Stimulated activated CD4-positive, alpha-beta T cell treated with anti-CD3 and anti-CD28 coated beads, Interleukin-12 subunit alpha, Interleukin-12 subunit beta, amount 100 ng/mL, for 48 hours (primary cell): ENCODE results near the gene YWHAG.
"Not testable (repeated sequence)": the region's sequence is repeated elsewhere in the genome, so short reads cannot be mapped to it uniquely, and the experiment has no call there.

Source experiments
- DNase-seq, 3 donors: peaks; one replicate each; pipeline ENCODE4 v3.0.0-alpha.2; 2020; ENCODE audit warnings: low read depth in 2 of 3, low spot score in 1 of 3

The YWHAG gene

GRCh38 chr7:76300166-76300731 lies 58.5 kb downstream of the YWHAG start:
- no peak for DNase-seq

DNA sequence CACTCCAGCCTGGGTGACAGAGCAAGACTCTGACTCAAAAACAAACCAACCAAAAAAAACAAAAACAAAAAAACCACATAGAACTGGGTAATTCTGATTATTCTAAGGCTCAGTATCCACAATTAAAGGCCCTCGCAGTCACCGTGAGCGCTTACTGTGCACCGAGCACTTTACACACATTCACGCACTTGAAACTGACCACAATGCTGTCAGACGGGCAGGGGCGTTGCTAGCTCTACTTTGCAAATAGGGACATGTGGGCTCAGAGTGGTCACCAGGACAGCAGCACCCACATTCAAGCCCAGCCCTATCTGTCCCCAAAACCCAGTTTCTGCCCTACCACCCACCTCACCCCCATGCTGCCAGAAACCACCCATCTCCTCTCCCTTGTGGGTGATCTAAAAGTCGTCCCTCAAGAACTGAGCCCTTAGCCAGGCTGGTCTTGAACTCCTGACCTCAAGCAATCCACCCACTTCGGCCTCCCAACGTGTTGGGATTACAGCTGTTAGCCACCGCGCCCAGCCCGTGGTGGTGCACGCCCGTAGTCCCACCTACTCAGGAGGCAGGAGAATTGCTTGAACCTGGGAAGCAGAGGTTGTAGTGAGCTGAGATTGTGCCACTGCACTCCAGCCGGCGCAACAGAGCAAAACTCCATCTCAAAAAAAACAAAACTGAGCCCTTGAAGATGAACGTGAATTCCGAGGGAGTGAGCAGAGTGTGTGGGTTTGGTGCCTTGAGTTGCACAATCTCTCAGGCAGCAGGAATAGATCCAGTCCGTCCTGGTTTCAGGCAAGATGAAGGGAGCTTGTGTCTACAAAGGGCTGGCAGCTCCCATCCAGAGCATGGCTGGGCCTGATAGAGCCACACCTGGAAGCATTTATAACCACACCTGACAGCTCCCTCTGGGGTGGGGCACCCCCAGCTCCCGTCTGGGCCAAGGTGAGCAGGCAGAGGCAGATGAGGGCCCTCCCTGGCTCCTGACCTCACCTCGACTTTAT lies 61.7 kb downstream of the YWHAG start:
- no peak for DNase-seq

GRCh38 chr7:76294344-76295024 lies 64.3 kb downstream of the YWHAG start:
- no peak for DNase-seq

DNA sequence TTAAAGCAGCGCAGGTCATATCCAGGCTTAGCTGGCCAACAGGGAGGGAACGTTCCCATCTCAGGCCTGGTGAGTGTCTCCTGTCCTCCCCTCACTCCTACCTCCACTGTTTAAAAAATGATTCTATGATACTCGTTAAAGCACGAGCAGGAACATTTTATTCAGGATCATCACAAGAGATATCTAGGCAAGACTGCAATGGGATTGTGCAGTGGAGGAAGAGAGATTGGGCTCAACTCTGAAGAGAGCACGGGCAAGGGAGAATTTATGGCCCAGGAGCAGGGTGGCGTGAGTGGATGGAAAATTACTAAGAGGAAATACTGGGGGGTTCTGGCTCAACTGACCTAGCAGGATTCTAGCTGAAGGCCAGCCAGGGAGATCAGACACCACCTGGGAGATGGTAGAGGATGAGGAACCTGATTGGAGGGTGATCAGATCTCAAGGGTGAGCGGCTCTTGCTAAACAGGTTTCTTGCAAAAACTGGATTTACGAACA lies 65.3 kb downstream of the YWHAG start:
- DNase-seq, result no peak

DNA sequence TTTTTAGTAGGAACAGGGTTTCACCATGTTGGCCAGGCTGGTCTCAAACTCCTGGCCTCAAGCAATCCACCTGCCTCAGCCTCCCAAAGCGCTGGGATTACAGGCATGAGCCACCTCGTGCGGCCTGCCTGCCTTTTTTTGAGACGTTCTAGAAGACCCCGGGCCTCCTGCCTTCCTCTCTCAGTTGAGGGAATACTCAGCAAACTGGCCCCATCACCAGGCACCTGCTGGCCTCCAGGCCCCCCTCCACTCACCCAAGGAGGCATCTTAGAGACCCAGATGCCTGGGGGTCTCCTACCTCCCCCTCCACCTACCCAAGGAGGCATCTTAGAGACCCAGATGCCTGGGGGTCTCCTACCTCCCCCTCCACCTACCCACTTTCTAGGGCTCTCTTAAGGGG lies 65.9 kb downstream of the YWHAG start:
- DNase-seq, result not testable (repeated sequence)

DNA sequence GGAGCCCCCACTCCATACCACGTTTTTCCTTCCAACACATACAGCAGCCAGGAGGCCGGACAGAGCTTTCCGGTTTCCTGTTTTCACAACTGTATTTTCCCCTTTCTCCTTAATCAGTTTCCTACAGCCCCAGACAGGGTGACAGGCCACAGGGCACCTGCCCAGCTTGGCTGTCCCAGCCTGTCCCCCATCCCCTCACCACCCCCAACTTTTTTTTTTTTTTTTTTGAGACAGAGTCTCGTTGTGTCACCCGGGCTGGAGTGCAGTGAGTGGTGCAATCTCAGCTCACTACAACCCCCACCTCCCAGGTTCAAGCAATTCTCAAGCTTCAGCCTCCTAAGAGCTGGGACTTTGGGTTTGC lies 66.6 kb downstream of the YWHAG start:
- DNase-seq, result no peak

GRCh38 chr7:76291351-76292212 lies 67.2 kb downstream of the YWHAG start:
- peak; percentile 84 to 99 (median 93) for DNase-seq

- DNase-seq, result not testable (repeated sequence)
Observed at GRCh38 chr7:76290847-76291350, 67.9 kb downstream of the YWHAG start.

- no peak for DNase-seq
Observed at GRCh38 chr7:76286842-76287403, 71.9 kb downstream of the YWHAG start.

GRCh38 chr7:76285604-76286374 lies 73.0 kb downstream of the YWHAG start:
- no peak for DNase-seq

GRCh38 chr7:76283254-76284159 lies 75.3 kb downstream of the YWHAG start:
- no peak for DNase-seq

DNA sequence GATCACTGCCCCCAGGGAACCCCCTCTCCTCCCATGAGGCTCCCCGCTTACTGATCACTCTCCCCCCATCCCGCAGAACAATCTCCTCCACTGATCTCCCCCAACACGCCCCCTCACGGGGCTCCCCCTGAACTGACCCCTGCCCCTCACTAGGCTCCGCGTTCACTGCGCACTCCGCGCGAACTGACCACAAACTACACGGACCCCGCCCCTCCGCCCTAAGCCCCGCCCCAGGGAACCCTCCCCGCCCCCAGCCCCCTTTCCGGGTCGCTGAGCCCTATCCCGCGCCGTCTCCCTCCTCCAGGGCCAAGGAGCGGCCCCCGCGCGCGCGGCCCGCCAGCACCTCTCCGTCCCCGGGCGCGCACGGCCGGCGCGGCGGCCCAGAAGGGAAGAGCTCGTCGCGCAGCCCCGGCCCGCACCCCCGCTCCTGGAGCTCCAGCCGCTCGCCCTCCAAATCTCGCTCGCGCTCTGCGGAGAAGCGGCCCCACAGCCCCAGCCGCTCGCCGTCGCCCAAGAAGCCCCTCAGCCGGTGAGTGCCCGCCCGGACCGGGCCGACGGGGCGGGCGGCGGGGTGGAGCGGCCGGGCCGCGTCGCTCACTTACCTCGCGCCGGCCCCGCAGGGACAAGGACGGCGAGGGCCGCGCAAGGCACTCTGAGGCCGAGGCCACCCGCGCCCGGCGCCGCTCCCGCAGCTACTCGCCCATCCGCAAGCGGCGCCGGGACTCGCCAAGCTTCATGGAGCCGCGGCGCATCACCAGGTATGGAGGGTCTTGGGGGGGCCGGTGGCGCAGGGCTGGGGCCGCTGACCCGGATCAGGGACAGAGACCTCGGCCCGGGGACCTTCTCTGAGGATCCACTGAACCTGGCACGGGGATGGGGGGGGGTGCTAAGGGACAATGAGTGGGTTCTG lies 76.2 kb downstream of the YWHAG start:
- no peak for DNase-seq

GRCh38 chr7:76281706-76282343 lies 77.0 kb downstream of the YWHAG start:
- no peak for DNase-seq

DNA sequence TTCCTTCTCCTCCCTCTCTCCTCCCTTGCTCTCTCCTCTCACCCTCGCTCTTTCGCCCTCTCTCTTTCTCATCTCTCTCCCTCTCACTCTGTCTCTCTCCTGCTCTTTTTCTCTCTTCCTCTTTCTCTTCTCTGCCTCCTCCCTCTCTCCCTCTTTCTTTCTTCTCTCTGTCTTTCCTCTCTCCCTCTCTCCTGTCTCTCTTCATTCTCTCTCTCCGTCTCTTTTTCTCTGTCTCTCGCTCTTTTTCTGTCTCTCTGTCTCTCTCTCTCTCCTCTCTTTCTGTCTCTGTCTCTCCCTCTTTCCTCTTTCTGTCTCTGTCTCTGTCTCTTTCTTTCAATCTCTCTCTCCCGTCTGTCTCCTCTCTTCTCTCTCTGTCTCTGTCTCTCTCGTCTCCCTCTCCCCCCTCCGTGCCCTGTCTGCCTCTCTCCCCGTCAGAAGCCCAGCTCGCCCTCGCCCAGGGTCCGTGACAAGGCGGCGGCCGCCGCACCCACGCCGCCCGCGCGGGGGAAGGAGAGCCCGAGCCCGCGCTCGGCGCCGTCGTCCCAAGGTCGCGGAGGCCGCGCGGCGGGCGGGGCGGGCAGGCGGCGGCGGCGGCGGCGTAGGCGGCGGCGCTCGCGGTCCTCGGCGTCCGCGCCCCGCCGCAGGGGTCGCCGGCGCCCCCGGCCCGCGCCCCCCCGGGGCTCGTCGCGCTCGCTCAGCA lies 77.6 kb downstream of the YWHAG start:
- DNase-seq, result no peak

DNA sequence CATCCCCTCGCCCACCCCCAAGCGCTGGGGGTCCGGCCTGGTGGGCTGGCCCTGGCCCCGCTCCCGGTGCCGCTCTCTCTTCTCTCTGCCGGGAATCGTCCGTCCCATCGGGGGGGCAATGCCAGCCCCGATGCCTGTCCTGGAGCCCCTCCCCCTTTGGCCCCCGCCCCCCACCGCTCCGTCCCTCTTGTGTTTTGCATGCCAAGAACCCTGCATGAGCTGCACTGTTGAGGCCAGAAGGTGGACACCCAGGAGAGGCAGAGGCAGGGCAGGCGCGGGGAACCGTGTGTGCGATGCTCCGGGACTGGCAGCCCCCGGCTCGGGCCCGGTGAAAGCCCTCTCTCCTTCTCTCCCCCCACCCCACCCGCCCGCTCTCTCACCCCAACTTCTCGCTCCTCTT lies 78.4 kb downstream of the YWHAG start:
- DNase-seq, result no peak

DNA sequence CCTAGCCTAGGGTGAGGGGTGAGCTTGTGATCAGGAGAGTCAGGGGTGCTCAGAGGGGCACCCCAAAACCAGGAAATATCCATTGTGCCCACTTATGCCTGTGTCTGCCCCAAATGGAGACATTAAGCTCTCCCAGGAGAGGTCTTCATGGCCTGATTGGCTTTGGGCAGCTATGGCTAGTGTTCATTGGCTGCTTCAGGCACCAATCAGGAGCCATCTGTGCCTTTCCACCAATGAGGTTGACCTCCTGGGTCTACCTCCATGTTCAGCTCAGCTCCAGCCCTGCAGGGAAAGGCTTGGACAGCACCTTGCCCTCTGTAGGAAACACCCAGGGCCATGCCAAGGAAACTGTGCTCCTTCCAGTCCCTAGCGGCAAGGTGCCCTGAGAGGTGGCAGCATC lies 80.3 kb downstream of the YWHAG start:
- no peak for DNase-seq
